Panc1 (cell line): ENCODE measurements around the gene CACNA1A. TPM values are rescaled to one million over a fixed set of nuclear protein-coding genes. Genes with fewer than 3 reads are reported as not detected.
A peak's percentile ranks its signal among the peaks of the same experiment; 100 is the strongest.

ENCODE experiments used
- ATAC-seq: fragments of 200-7000 bp; cut with Tn5 transposase; 2 replicates; pipeline ENCODE4 v1.9.1; 2020; ENCODE audit warnings: mild to moderate bottlenecking, moderate library complexity
- BruUV-seq: library from RNA; stranded (reverse); fragments of 400-500 nt; replicated peaks from 2 replicates; lab custom pipeline; 2021; lab: Mats Ljungman, UMichigan
- CTCF ChIA-PET: fragments of 300-600 bp; sonication (Branson Sonifier 250); formaldehyde crosslinking; loops from one replicate; lab custom pipeline; 2022; ENCODE audit warnings: antibody characterized with exemption; lab: Charles Lee
- POLR2A ChIA-PET: fragments of 300-600 bp; sonication (Branson Sonifier 250); formaldehyde crosslinking; loops from one replicate; lab custom pipeline; 2022; ENCODE audit warnings: antibody characterized with exemption; lab: Charles Lee
- DNase-seq: peaks from one replicate; pipeline ENCODE4 v3.0.0-alpha.2; 2010; ENCODE audit warnings: low read depth, low spot score
- H3K27ac ChIP-seq: 2 replicates; pipeline ENCODE4 v1.5.1; 2011; ENCODE audit warnings: mild to moderate bottlenecking, low read length, inconsistent platforms
- H3K27me3 ChIP-seq: fragments of 200-500 bp; sonication (Bioruptor generic); 2 replicates; pipeline ENCODE4 v1.6.0; 2014; ENCODE audit warnings: low read length, inconsistent platforms; ENCODE audit not compliant: control insufficient read depth, insufficient read depth
- H3K36me3 ChIP-seq: fragments of 200-500 bp; sonication (Bioruptor generic); 2 replicates; pipeline ENCODE4 v1.5.1; 2014; ENCODE audit warnings: inconsistent platforms, mild to moderate bottlenecking, low read length, moderate library complexity; ENCODE audit not compliant: control insufficient read depth, insufficient read depth
- H3K4me1 ChIP-seq: 2 replicates; pipeline ENCODE4 v1.5.1; 2011; ENCODE audit warnings: inconsistent platforms, mild to moderate bottlenecking, low read length, moderate library complexity; ENCODE audit not compliant: control insufficient read depth, insufficient read depth
- H3K4me3 ChIP-seq, 2 experiments: 2 replicates each; pipeline ENCODE4 v1.5.1; 2011 to 2012; ENCODE audit warnings: low read depth in 2 of 2, low read length in 2 of 2, mild to moderate bottlenecking in 2 of 2, inconsistent platforms in 1 of 2, moderate library complexity in 1 of 2
- H3K9me3 ChIP-seq: fragments of 200-500 bp; sonication (Bioruptor generic); 2 replicates; pipeline ENCODE4 v1.5.1; 2014; ENCODE audit warnings: low read depth, mild to moderate bottlenecking, inconsistent platforms, low read length, moderate library complexity; ENCODE audit not compliant: control insufficient read depth, insufficient read depth
- POLR2AphosphoS5 ChIP-seq: IDR thresholded peaks from 2 replicates; pipeline ENCODE4 v1.6.1; 2012; ENCODE audit warnings: mild to moderate bottlenecking, low read depth, low read length, moderate library complexity
- SIN3A ChIP-seq: IDR thresholded peaks from 2 replicates; pipeline ENCODE4 v1.6.1; 2012; ENCODE audit warnings: low read depth, mild to moderate bottlenecking, low read length, moderate library complexity, borderline replicate concordance; ENCODE audit not compliant: insufficient read depth
- TCF7L2 ChIP-seq: IDR thresholded peaks from 2 replicates; pipeline ENCODE4 v1.6.1; 2011; ENCODE audit warnings: mild to moderate bottlenecking, low read depth, low read length, inconsistent platforms
- in situ Hi-C: cut with HindIII; loops from 2 replicates; pipeline ENCODE4 v1.10.0; 2016; ENCODE audit warnings: low sequenced_read_pairs, low pct_unique_long_range_greater_than_20kb
- intact Hi-C: fragments of 100-400 bp; cut with micrococcal nuclease; formaldehyde crosslinking; loops from one replicate; pipeline ENCODE4 v1.10.0; 2022; ENCODE audit not compliant: unreplicated experiment
- total RNA-seq: library from RNA; stranded (reverse); gene quantifications from one replicate; pipeline ENCODE4 v1.2.1, GENCODE V29; 2021; ENCODE audit not compliant: unreplicated experiment
- TF ChIP-seq, protein P1 (sequence below), 2 experiments: IDR thresholded peaks; 2 replicates each; pipeline ENCODE4 v1.6.1; 2011 to 2012; ENCODE audit warnings: low read depth in 2 of 2, control low read depth in 1 of 2, low read length in 1 of 2, mild to moderate bottlenecking in 1 of 2, moderate library complexity in 1 of 2; ENCODE audit not compliant: insufficient read depth in 1 of 2
- TF ChIP-seq, protein P2 (sequence below): fragments of 450-650 bp; IDR thresholded peaks from 2 replicates; pipeline ENCODE4 v1.5.1; 2017; ENCODE audit warnings: mild to moderate bottlenecking

CACNA1A gene
- total RNA-seq, 1 experiment from 2014 or later = 0.51 TPM

DNA sequence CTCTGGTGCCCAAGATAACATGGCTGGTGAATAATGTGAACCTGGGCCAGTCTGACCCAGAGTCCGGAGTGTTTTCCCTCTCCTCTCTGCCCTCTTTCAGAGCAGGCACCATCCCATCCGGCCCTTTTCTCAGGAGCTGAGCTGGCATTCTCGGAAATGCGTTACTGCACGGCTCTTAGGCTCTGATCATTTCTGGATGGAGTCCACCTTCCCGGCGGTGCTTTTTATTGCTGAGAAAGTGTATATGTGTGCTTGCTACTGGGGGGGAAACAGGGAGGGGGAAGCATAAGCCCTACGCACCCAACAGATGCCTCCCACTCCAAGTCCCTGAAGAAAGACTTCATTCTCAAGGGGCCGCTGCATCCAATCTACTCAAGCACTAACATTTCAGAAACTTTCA lies 6.6 kb downstream of the CACNA1A start:
- CTCF ChIA-PET = no interaction called here
- Histone ChIP-seq H3K36me3 (no peaks in the 10 kb centered on the region), H3K27ac (no peak overlapping the region), H3K9me3 (no peaks in the 10 kb centered on the region), H3K4me1 (no peaks in the 10 kb centered on the region), H3K4me3 (no peak overlapping the region), H3K27me3 (peaks cover 8% of the 10 kb centered on the region; the same call in 1 of the 2 replicates)
- ATAC-seq (no peak), DNase-seq (no peak)
- no TSS peak for BruUV-seq
- POLR2A ChIA-PET = no interaction called here
- TF ChIP-seq POLR2AphosphoS5 = no peak
- no peak for TF ChIP-seq TCF7L2
- TF ChIP-seq, protein P1, sequence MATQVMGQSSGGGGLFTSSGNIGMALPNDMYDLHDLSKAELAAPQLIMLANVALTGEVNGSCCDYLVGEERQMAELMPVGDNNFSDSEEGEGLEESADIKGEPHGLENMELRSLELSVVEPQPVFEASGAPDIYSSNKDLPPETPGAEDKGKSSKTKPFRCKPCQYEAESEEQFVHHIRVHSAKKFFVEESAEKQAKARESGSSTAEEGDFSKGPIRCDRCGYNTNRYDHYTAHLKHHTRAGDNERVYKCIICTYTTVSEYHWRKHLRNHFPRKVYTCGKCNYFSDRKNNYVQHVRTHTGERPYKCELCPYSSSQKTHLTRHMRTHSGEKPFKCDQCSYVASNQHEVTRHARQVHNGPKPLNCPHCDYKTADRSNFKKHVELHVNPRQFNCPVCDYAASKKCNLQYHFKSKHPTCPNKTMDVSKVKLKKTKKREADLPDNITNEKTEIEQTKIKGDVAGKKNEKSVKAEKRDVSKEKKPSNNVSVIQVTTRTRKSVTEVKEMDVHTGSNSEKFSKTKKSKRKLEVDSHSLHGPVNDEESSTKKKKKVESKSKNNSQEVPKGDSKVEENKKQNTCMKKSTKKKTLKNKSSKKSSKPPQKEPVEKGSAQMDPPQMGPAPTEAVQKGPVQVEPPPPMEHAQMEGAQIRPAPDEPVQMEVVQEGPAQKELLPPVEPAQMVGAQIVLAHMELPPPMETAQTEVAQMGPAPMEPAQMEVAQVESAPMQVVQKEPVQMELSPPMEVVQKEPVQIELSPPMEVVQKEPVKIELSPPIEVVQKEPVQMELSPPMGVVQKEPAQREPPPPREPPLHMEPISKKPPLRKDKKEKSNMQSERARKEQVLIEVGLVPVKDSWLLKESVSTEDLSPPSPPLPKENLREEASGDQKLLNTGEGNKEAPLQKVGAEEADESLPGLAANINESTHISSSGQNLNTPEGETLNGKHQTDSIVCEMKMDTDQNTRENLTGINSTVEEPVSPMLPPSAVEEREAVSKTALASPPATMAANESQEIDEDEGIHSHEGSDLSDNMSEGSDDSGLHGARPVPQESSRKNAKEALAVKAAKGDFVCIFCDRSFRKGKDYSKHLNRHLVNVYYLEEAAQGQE (IDR thresholded peaks at IDR 0.05; ENCODE audit: insufficient read depth in 1 of 2, low read depth in 2 of 2, low read length in 1 of 2) = no peak
- TF ChIP-seq SIN3A = no peak
- TF ChIP-seq, protein P2, sequence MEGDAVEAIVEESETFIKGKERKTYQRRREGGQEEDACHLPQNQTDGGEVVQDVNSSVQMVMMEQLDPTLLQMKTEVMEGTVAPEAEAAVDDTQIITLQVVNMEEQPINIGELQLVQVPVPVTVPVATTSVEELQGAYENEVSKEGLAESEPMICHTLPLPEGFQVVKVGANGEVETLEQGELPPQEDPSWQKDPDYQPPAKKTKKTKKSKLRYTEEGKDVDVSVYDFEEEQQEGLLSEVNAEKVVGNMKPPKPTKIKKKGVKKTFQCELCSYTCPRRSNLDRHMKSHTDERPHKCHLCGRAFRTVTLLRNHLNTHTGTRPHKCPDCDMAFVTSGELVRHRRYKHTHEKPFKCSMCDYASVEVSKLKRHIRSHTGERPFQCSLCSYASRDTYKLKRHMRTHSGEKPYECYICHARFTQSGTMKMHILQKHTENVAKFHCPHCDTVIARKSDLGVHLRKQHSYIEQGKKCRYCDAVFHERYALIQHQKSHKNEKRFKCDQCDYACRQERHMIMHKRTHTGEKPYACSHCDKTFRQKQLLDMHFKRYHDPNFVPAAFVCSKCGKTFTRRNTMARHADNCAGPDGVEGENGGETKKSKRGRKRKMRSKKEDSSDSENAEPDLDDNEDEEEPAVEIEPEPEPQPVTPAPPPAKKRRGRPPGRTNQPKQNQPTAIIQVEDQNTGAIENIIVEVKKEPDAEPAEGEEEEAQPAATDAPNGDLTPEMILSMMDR = no peak
- in situ Hi-C loops (no loop called here), intact Hi-C loops (no loop called here)

DNA sequence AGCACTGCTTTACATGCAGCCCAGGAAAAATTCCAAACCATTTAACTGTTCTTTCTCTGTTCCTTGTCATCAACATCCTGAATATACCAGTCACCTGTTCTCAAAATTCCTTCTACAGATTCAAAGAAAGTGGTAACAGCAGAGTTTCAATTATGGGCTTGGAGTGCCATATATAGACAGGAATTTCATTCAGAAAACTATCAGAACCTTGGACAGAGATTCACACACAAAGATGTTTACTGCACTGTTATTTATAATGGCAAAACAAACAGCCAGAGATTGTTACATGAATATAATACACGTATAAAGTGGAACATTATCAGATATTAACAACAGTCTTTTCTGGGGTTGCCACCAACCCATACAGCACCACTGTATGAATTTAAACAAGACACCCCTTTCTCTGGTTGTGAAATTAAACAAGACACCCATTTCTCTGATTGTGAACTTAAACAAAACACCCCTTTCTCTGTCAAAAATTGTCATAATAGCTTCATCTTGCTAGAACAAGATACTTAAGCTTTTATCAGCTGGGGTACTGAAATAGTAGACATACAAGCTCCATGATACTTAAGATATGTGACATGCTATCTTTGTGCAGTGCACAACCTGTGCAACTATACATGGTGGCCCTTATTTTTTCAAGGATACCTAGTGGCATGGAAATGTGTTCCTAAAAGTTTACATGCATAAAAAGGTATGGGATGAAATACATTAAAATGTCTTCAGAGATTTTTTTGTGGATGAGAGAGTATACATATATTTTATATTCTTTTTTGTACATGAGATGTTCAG lies 12.6 kb downstream of the CACNA1A start:
- H3K4me1 ChIP-seq = no peaks in the 10 kb centered on the region
- in situ Hi-C loops = no loop called here
- no TSS peak for BruUV-seq
- ATAC-seq (no peak), DNase-seq (no peak)
- no peaks in the 10 kb centered on the region for H3K9me3 ChIP-seq
- TF ChIP-seq, protein P1 (IDR thresholded peaks at IDR 0.05; ENCODE audit: insufficient read depth in 1 of 2, low read depth in 2 of 2, low read length in 1 of 2) = peak; percentile 42 to 82; a peak in 2 of 4 replicates
- no peak for TF ChIP-seq SIN3A
- TF ChIP-seq POLR2AphosphoS5 = no peak
- H3K4me3 ChIP-seq = no peak overlapping the region
- no peak overlapping the region for H3K27ac ChIP-seq
- no peaks in the 10 kb centered on the region for H3K36me3 ChIP-seq
- intact Hi-C loops = no loop called here
- CTCF ChIA-PET = interaction anchor here (0.6 kb wide), 1 partner anchor 822 kb away, joined by 4 read pairs; no protein-coding TSS in a partner anchor
- H3K27me3 ChIP-seq = peaks cover 3% of the 10 kb centered on the region; the same call in 1 of the 2 replicates
- POLR2A ChIA-PET = no interaction called here
